Breast epithelium (tissue), 3 donors: Measurements from ENCODE around the gene SPTLC1.

Experiments used
- CTCF ChIP-seq, 3 donors: fragments of 450-650 bp; IDR thresholded peaks; one replicate each; pipeline ENCODE4 v1.5.1; 2016 to 2017; ENCODE audit warnings: antibody characterized with exemption in 3 of 3, mild to moderate bottlenecking in 3 of 3, moderate library complexity in 3 of 3
- POLR2A ChIP-seq: fragments of 450-650 bp; IDR thresholded peaks from one replicate; pipeline ENCODE4 v1.6.1; 2016; ENCODE audit warnings: antibody characterized with exemption, mild to moderate bottlenecking, moderate library complexity
- POLR2AphosphoS5 ChIP-seq, 3 donors: sonication (generic); formaldehyde crosslinking; IDR thresholded peaks; one replicate each; pipeline ENCODE4 v1.6.1; 2017; ENCODE audit warnings: antibody characterized with exemption in 3 of 3

- TF ChIP-seq CTCF (IDR thresholded peaks at IDR 0.05) (no peak), POLR2A (no peak), POLR2AphosphoS5 (IDR thresholded peaks at IDR 0.05) (no peak)
Observed at GRCh38 chr9:92032891-92033290, 82.3 kb downstream of the SPTLC1 start.
